CD4-positive, alpha-beta memory T cell (primary cell): ENCODE results near the gene FBXO24. TPM values are rescaled to one million over a fixed set of nuclear protein-coding genes. Genes with fewer than 3 reads are reported as not detected.

Source experiments
- CTCF ChIA-PET: fragments of 350-600 bp; sonication (Branson Sonifier 250); formaldehyde crosslinking; loops from one replicate; lab custom pipeline; 2021; ENCODE audit warnings: inconsistent platforms; ENCODE audit not compliant: partially characterized antibody; lab: Charles Lee
- POLR2A ChIA-PET: fragments of 350-600 bp; sonication (Branson Sonifier 250); formaldehyde crosslinking; loops from one replicate; lab custom pipeline; 2021; ENCODE audit not compliant: partially characterized antibody; lab: Charles Lee
- DNase-seq, 5 donors: peaks; one replicate each; pipeline versions ENCODE4 v3.0.0 to v3.0.0-alpha.2; 2020 to 2022; ENCODE audit warnings: mixed read lengths in 1 of 5
- H3K27ac ChIP-seq: one replicate; pipeline ENCODE4 v1.7.0; 2013; ENCODE audit warnings: low read depth, low read length
- H3K27me3 ChIP-seq: 2 replicates; pipeline ENCODE4 v1.7.0; 2013; ENCODE audit warnings: mild to moderate bottlenecking, low read length, moderate library complexity; ENCODE audit not compliant: insufficient read depth
- H3K36me3 ChIP-seq: 2 replicates; pipeline ENCODE4 v1.7.0; 2013; ENCODE audit warnings: mild to moderate bottlenecking, low read length, moderate library complexity; ENCODE audit not compliant: insufficient read depth
- H3K4me1 ChIP-seq: 2 replicates; pipeline ENCODE4 v1.7.0; 2013; ENCODE audit warnings: mild to moderate bottlenecking, low read length, moderate library complexity; ENCODE audit not compliant: insufficient read depth
- H3K4me3 ChIP-seq, 2 donors: one replicate each; pipeline ENCODE4 v1.7.0; 2013; ENCODE audit warnings: low read length in 2 of 2, mild to moderate bottlenecking in 1 of 2
- H3K9me3 ChIP-seq, 2 donors: one replicate each; pipeline ENCODE4 v1.7.0; 2013; ENCODE audit warnings: low read length in 2 of 2, control low read depth in 1 of 2; ENCODE audit not compliant: control insufficient read depth in 1 of 2
- H3K27ac Mint-ChIP-seq, 7 donors: one replicate each; pipeline ENCODE4 v1.8.0; 2020 to 2021; ENCODE audit warnings: mixed read lengths in 7 of 7, mild to moderate bottlenecking in 6 of 7, inconsistent platforms in 3 of 7, moderate library complexity in 3 of 7
- H3K27me3 Mint-ChIP-seq, 2 donors: one replicate each; pipeline ENCODE4 v1.8.0; 2020 to 2021; ENCODE audit warnings: mixed read lengths in 2 of 2
- H3K36me3 Mint-ChIP-seq, 2 donors: one replicate each; pipeline ENCODE4 v1.8.0; 2020 to 2021; ENCODE audit warnings: mixed read lengths in 2 of 2, inconsistent platforms in 1 of 2, mild to moderate bottlenecking in 1 of 2
- H3K4me1 Mint-ChIP-seq, 4 donors: one replicate each; pipeline ENCODE4 v1.8.0; 2020 to 2021; ENCODE audit warnings: mixed read lengths in 4 of 4, mild to moderate bottlenecking in 1 of 4
- H3K4me3 Mint-ChIP-seq, 8 donors: one replicate each; pipeline ENCODE4 v1.8.0; 2020 to 2021; ENCODE audit warnings: mixed read lengths in 8 of 8, mild to moderate bottlenecking in 7 of 8, moderate library complexity in 6 of 8, inconsistent platforms in 3 of 8
- H3K9me3 Mint-ChIP-seq, 8 donors: one replicate each; pipeline ENCODE4 v1.8.0; 2020 to 2021; ENCODE audit warnings: mixed read lengths in 8 of 8, mild to moderate bottlenecking in 5 of 8, inconsistent platforms in 3 of 8, moderate library complexity in 1 of 8
- intact Hi-C: fragments of 100-400 bp; cut with micrococcal nuclease; formaldehyde crosslinking; loops from one replicate; pipeline ENCODE4 v1.15.1; 2023
- polyA plus RNA-seq, 2 donors: library from polyadenylated mRNA; unstranded; fragments of 300-500 nt; fragmentation: Illumina TruSeq; gene quantifications; one replicate each; pipeline ENCODE4 v1.2.3, GENCODE V29; 2021
- total RNA-seq, 2 experiments: library from RNA; stranded (reverse); gene quantifications; one replicate each; pipeline ENCODE4 v1.2.3, GENCODE V29; 2021

The FBXO24 gene
- total and polyA plus RNA-seq, 4 experiments from 2014 or later, result 0.36 to 2.1 (median 1.2) TPM

DNA sequence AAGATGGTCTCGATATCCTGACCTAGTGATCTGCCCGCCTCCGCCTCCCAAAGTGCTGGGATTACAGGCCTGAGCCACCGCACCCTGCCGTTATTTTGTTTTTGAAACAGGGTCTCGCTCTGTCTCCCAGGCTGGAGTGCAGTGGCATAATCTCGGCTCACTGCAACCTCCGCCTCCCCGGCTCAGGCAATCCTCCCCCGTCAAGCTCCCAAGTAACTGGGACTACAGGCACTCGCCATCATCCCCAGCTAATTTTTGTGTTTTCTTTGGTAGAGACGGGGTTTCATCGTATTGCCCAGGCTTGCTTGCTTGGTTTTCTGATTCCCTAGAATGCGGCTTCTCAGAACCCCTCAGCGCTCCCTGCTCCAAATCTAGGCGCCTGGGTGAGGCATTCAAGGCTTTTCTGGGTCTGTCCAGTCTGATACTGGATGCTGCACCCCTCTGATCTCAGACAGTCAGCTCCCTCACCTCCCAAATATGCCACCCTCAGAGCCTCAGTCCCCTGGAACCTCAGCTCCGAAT is 53.9 kb downstream of the FBXO24 start:
- no peaks in the 10 kb centered on the region for H3K36me3 Mint-ChIP-seq
- Histone ChIP-seq H3K27ac (no peak overlapping the region), H3K27me3 (no peaks in the 10 kb centered on the region), H3K4me1 (no peaks in the 10 kb centered on the region), H3K9me3 (no peaks in the 10 kb centered on the region), H3K4me3 (no peak overlapping the region), H3K36me3 (no peaks in the 10 kb centered on the region)
- DNase-seq, result no peak
- CTCF ChIA-PET, result interaction anchor here (1.2 to 2.8 kb wide), 5 partner anchors 11 to 86 kb away, joined by 3 to 12 read pairs (median 6); no protein-coding TSS in a partner anchor
- H3K4me3 Mint-ChIP-seq, result no peak overlapping the region
- intact Hi-C loops, result no loop called here
- H3K9me3 Mint-ChIP-seq, result no peaks in the 10 kb centered on the region
- H3K4me1 Mint-ChIP-seq, result no peaks in the 10 kb centered on the region
- no peak overlapping the region for H3K27ac Mint-ChIP-seq
- POLR2A ChIA-PET, result interaction anchor here (0.8 kb wide), 1 partner anchor 27 kb away, joined by 4 read pairs; the partner anchor contains the start of gene MOSPD3
- H3K27me3 Mint-ChIP-seq, result peaks cover 0 to 4% of the 10 kb centered on the region in 2 donors

DNA sequence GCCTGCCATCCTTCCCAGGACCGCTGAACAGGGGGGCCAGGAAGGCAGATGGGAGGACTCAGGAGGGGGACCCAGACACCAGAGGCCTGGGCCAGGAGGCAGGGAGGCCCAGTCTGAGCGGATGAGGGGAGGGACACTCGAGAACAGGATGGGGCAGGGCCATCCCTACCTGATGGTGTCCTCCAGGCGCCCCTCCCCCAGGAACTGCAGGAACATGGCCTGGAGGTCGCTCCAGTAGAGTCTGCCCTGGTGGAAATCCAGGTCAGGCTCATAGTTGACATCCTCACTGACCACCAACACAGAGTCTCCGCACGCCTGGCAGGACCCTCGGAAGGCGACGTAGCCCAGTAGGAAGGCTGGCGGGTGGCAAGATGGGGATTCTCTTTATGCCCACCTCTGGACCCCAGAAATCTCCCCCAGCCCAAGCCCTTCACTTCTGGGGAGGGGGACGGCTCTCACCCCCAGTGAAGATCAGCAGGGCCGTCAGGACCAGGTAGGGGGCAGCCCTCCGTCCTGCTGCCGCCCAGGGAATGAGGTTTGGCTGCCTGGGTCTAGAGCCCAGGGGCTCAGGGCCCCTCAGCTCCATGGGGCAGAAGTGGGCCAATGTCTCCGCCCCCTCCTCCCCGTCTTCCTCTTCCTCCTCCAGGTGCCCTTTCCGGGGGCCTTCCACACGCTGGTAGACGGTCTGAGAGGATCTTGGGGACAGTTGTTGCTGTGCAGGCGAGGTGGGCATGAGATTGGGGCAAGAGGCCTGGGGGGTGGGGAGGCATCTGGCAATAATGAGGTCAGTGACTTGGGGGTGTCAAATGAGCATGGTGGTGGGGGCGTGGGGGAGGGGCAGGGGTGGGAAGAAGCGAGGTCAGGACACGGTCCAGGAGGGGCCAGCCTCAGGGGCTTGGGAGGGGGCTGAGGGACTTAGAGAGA is 54.7 kb downstream of the FBXO24 start:
- Mint-ChIP-seq H3K36me3 (no peaks in the 10 kb centered on the region), H3K27me3 (peaks cover 0 to 4% of the 10 kb centered on the region in 2 donors), H3K9me3 (no peaks in the 10 kb centered on the region), H3K4me1 (no peaks in the 10 kb centered on the region), H3K4me3 (no peak overlapping the region), H3K27ac (no peak overlapping the region)
- H3K9me3 ChIP-seq, result no peaks in the 10 kb centered on the region
- no peak for DNase-seq
- intact Hi-C loops, result no loop called here
- H3K4me1 ChIP-seq, result no peaks in the 10 kb centered on the region
- H3K27me3 ChIP-seq, result no peaks in the 10 kb centered on the region
- H3K27ac ChIP-seq, result no peak overlapping the region
- ChIA-PET CTCF (interaction anchor here (2.4 to 2.8 kb wide), 2 partner anchors 11 to 51 kb away, joined by 8 to 12 read pairs; no protein-coding TSS in a partner anchor), POLR2A (no interaction called here)
- H3K36me3 ChIP-seq, result no peaks in the 10 kb centered on the region
- H3K4me3 ChIP-seq, result no peak overlapping the region

DNA sequence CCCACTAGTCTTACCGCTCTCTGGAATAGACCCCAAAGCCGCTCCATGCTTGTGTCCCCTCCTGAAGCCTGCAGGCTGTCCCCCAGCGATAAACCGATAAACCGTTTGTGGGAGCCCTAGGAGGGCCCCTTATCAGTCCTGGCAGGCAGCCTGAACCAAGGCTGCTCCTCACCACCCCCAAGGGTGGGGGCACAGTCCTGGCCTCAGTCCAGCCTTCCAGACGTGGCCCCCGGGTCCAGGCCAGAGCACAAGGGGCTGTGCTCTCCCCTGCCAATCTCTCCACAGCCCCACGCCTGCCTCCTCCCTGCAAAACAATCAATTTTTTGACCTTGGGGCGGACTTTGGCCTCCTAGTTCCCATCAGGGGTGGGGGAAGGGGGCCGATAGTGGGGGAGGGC is 55.3 kb downstream of the FBXO24 start, which contains the start of gene TFR2:
Gene TFR2, minus strand, starts transcription at position 90 of the 397 bp plus-strand sequence. Its CDS starts 43 bp downstream, at position 47.
- intact Hi-C loops, result no loop called here
- H3K27me3 Mint-ChIP-seq, result peaks cover 0 to 4% of the 10 kb centered on the region in 2 donors
- ChIA-PET CTCF (no interaction called here), POLR2A (no interaction called here)
- H3K4me1 Mint-ChIP-seq, result no peaks in the 10 kb centered on the region
- no peak within 1 kb of the TSS for H3K27ac ChIP-seq
- H3K4me3 Mint-ChIP-seq, result no peak within 1 kb of the TSS
- H3K36me3 Mint-ChIP-seq, result no peaks in the 10 kb centered on the region
- DNase-seq, result no peak
- no peak within 1 kb of the TSS for H3K4me3 ChIP-seq
- no peaks in the 10 kb centered on the region for H3K4me1 ChIP-seq
- H3K9me3 Mint-ChIP-seq, result no peaks in the 10 kb centered on the region
- no peak within 1 kb of the TSS for H3K27ac Mint-ChIP-seq
- no peaks in the 10 kb centered on the region for H3K27me3 ChIP-seq
- H3K9me3 ChIP-seq, result no peaks in the 10 kb centered on the region
- no peaks in the 10 kb centered on the region for H3K36me3 ChIP-seq

DNA sequence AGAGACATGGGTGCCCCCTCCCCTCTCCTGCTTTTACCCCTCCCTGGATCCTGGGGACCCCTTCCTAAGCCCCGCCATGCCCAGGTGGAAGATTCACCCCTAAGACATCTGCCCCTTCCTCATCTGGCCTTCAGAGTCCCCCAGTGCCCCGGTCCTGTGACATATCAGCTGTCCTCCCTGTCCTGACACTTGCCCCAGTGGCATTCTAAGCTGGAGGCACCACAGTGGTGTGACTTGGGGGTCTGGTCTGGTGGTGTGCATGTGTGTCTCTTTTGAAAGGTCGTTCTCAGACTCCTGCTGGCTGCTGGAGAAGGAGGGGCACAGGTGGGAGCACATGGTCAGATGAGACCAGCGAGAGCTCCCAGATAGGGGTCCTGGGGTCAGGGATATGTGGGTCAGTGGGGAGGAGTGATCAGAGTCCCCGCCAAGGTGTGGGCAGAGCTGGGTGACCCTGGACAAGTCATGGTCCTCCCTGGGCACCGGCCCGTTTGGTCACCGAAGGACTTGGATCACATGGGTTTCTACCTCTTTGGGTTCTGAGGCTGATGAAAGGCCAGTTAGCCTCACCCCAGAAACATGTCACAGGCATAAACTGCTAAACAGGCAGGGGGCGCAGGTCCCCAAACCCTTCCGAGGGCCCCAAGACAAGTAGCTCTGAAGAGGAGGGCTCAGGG is 55.9 kb downstream of the FBXO24 start:
- Histone ChIP-seq H3K4me3 (no peak overlapping the region), H3K4me1 (no peaks in the 10 kb centered on the region), H3K36me3 (no peaks in the 10 kb centered on the region), H3K27me3 (no peaks in the 10 kb centered on the region), H3K9me3 (no peaks in the 10 kb centered on the region), H3K27ac (no peak overlapping the region)
- Mint-ChIP-seq H3K4me3 (no peak overlapping the region), H3K36me3 (no peaks in the 10 kb centered on the region), H3K4me1 (no peaks in the 10 kb centered on the region), H3K27ac (no peak overlapping the region), H3K9me3 (no peaks in the 10 kb centered on the region), H3K27me3 (peaks cover 0 to 4% of the 10 kb centered on the region in 2 donors)
- DNase-seq, result no peak
- POLR2A ChIA-PET, result no interaction called here
- intact Hi-C loops, result no loop called here
- CTCF ChIA-PET, result interaction anchor here (0.6 kb wide), 1 partner anchor 38 kb away, joined by 3 read pairs; no protein-coding TSS in a partner anchor

DNA sequence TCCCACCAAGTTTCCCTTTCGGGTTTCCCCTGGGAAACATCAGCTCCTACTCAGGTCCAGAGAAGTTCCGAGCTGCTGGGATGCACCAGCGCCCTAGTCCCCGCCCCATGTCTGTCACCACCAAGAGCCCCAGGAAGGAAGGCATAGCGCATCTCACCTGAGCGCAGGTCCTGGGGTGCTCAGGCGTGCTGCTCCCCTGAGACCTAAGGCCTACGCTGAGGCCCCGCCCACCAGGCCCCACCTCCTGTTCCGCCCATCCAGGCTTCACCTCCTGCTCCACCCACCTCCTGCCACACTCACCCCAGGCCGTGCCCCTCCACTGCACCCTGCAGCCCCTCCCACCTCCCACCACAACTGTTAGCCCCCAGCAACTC is 56.4 kb downstream of the FBXO24 start:
- H3K36me3 ChIP-seq, result no peaks in the 10 kb centered on the region
- ChIA-PET CTCF (interaction anchor here (0.6 kb wide), 1 partner anchor 38 kb away, joined by 3 read pairs; no protein-coding TSS in a partner anchor), POLR2A (no interaction called here)
- Mint-ChIP-seq H3K27me3 (peaks cover 0 to 4% of the 10 kb centered on the region in 2 donors), H3K9me3 (no peaks in the 10 kb centered on the region), H3K36me3 (no peaks in the 10 kb centered on the region), H3K4me1 (no peaks in the 10 kb centered on the region), H3K4me3 (no peak overlapping the region), H3K27ac (no peak overlapping the region)
- H3K27ac ChIP-seq, result no peak overlapping the region
- H3K9me3 ChIP-seq, result no peaks in the 10 kb centered on the region
- no peaks in the 10 kb centered on the region for H3K4me1 ChIP-seq
- no peak overlapping the region for H3K4me3 ChIP-seq
- no peaks in the 10 kb centered on the region for H3K27me3 ChIP-seq
- DNase-seq, result no peak
- intact Hi-C loops, result no loop called here

DNA sequence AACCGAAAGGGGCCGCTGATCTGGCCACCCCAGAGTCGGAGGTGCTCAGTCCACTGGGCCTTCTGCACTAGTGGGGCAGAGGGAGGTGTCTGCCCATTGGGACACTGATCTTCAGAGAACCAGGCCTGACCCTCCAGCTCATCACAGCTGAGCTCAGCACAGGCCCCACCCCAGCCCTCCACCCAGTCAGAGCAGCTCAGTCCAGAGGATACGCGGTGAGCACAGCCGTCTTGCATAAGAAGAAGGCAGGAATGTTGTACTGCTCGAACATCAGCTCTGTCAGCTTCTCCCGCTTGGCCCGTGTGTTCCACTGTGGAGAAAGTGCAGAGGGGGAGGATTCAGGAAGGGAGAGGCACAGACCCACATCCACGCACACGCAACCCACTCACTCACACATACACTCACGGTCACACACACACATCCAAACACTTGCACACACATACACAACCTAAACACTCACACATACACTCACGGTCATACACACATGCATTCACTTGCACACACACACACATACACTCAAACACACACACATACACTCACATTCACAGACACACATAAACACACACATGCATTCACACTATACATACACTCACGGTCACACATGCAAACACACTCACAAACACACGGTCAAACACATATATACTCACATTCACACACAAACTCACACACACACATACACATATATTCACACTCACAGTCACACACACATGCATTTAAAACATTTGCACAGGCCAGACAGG is 63.9 kb downstream of the FBXO24 start:
- POLR2A ChIA-PET, result interaction anchor here (1.5 kb wide), 1 partner anchor 17 kb away, joined by 3 read pairs; no protein-coding TSS in a partner anchor
- DNase-seq, result no peak
- no peaks in the 10 kb centered on the region for H3K9me3 ChIP-seq
- peaks cover 3% of the 10 kb centered on the region for H3K27me3 ChIP-seq
- no peaks in the 10 kb centered on the region for H3K36me3 Mint-ChIP-seq
- H3K9me3 Mint-ChIP-seq, result peaks cover 0 to 4% (median 1%) of the 10 kb centered on the region in 8 donors
- H3K4me1 Mint-ChIP-seq, result peaks cover 0 to 7% (median 3%) of the 10 kb centered on the region in 4 donors
- no peak overlapping the region for H3K27ac ChIP-seq
- CTCF ChIA-PET, result interaction anchor here (1.2 kb wide), 1 partner anchor 16 kb away, joined by 3 read pairs; no protein-coding TSS in a partner anchor
- intact Hi-C loops, result no loop called here
- H3K36me3 ChIP-seq, result no peaks in the 10 kb centered on the region
- H3K4me1 ChIP-seq, result no peaks in the 10 kb centered on the region
- no peak overlapping the region for H3K4me3 Mint-ChIP-seq
- H3K27ac Mint-ChIP-seq, result peak overlapping the region in 1 of 7 donors; percentile 1
- H3K27me3 Mint-ChIP-seq, result peaks cover 13 to 20% of the 10 kb centered on the region in 2 donors
- no peak overlapping the region for H3K4me3 ChIP-seq
